Neural progenitor cell (in vitro differentiated cells): ENCODE data around the gene MED13L. TPM values are rescaled to one million over a fixed set of nuclear protein-coding genes. Genes with fewer than 3 reads are reported as not detected.
A peak's percentile ranks its signal among the peaks of the same experiment; 100 is the strongest.

Source experiments
- DNase-seq: peaks from one replicate; pipeline ENCODE4 v3.0.0-alpha.2; 2016; ENCODE audit warnings: low spot score
- H2AFZ ChIP-seq: fragments of 200-600 bp; sonication (generic); replicated peaks from 2 replicates; pipeline ENCODE4 v1.6.1; 2016; ENCODE audit warnings: antibody characterized with exemption
- H3F3A ChIP-seq: fragments of 200-600 bp; sonication (generic); 2 replicates; pipeline ENCODE4 v1.6.1; 2016; ENCODE audit warnings: antibody characterized with exemption, low read depth
- H3K27ac ChIP-seq: fragments of 200-600 bp; sonication (generic); 2 replicates; pipeline ENCODE4 v1.5.1; 2016; ENCODE audit warnings: mild to moderate bottlenecking
- H3K27me3 ChIP-seq: fragments of 200-600 bp; sonication (generic); 2 replicates; pipeline ENCODE4 v1.6.1; 2016; ENCODE audit warnings: mild to moderate bottlenecking, moderate library complexity
- H3K36me3 ChIP-seq: fragments of 200-600 bp; sonication (generic); 2 replicates; pipeline ENCODE4 v1.5.1; 2016
- H3K4me1 ChIP-seq: fragments of 200-600 bp; sonication (generic); 2 replicates; pipeline ENCODE4 v1.6.1; 2016; ENCODE audit warnings: mixed run types
- H3K4me2 ChIP-seq: fragments of 200-600 bp; sonication (generic); 2 replicates; pipeline ENCODE4 v1.6.1; 2016
- H3K4me3 ChIP-seq: fragments of 200-600 bp; sonication (generic); 2 replicates; pipeline ENCODE4 v1.5.1; 2016
- H3K79me2 ChIP-seq: fragments of 200-600 bp; sonication (generic); 2 replicates; pipeline ENCODE4 v1.6.1; 2016; ENCODE audit warnings: low read depth
- H3K9ac ChIP-seq: fragments of 200-600 bp; sonication (generic); 2 replicates; pipeline ENCODE4 v1.6.1; 2016
- H3K9me3 ChIP-seq: fragments of 200-600 bp; sonication (generic); 2 replicates; pipeline ENCODE4 v1.5.1; 2016; ENCODE audit warnings: low read depth
- H4K20me1 ChIP-seq: fragments of 200-600 bp; sonication (generic); 2 replicates; pipeline ENCODE4 v1.6.1; 2016; ENCODE audit warnings: low read depth
- H3K27ac Mint-ChIP-seq: 3 replicates; pipeline ENCODE4 v1.8.0; 2021; ENCODE audit warnings: mixed read lengths
- H3K27me3 Mint-ChIP-seq: 2 replicates; pipeline ENCODE4 v1.8.0; 2022; ENCODE audit warnings: low read depth, mild to moderate bottlenecking, inconsistent platforms, moderate library complexity, mixed read lengths; ENCODE audit not compliant: insufficient read depth
- H3K36me3 Mint-ChIP-seq: 3 replicates; pipeline ENCODE4 v1.8.0; 2021; ENCODE audit warnings: mixed read lengths
- H3K4me1 Mint-ChIP-seq: 3 replicates; pipeline ENCODE4 v1.8.0; 2021; ENCODE audit warnings: mixed read lengths
- H3K4me3 Mint-ChIP-seq: 3 replicates; pipeline ENCODE4 v1.8.0; 2021; ENCODE audit warnings: mild to moderate bottlenecking, moderate library complexity, mixed read lengths
- H3K9me3 Mint-ChIP-seq: 3 replicates; pipeline ENCODE4 v1.8.0; 2020; ENCODE audit warnings: mixed read lengths
- EZH2 ChIP-seq: fragments of 200-600 bp; sonication (generic); IDR thresholded peaks from 2 replicates; pipeline ENCODE4 v1.6.1; 2017; ENCODE audit warnings: antibody characterized with exemption, mild to moderate bottlenecking, moderate library complexity
- EZH2phosphoT487 ChIP-seq: fragments of 200-600 bp; sonication (generic); IDR thresholded peaks from 2 replicates; pipeline ENCODE4 v1.6.1; 2017; ENCODE audit warnings: antibody characterized with exemption
- total RNA-seq: library from RNA; depleted of rRNA; stranded (reverse); fragments of >200 nt; gene quantifications from 2 replicates; pipeline ENCODE4 v1.2.3, GENCODE V29; 2015; ENCODE audit warnings: low replicate concordance
- TF ChIP-seq, protein P1 (sequence below): fragments of 200-600 bp; sonication (generic); IDR thresholded peaks from 2 replicates; pipeline ENCODE4 v1.5.1; 2017; ENCODE audit warnings: antibody characterized with exemption, mild to moderate bottlenecking

MED13L gene
- total RNA-seq, 1 donor from 2014 or later, result 149 TPM

DNA sequence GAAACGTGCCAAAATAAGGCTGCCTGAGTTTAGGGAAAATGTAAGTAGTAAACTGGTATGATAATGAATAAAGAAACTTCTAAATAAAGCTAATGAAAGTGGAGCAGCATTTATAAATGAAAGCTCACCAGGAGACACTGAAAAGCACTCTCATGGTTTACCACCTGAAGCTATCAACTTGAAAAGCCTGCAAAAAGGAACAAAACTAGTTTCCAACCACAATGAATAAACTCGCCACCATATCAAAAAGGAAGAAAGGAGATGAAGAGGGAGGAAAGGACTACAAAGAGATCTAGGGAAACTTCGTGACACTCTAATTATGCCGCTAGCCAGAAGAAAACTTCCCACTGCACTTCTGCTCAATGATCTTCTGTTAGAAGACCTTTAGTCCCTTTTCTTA is 66.7 kb downstream of the MED13L start:
- Mint-ChIP-seq H3K9me3 (no peaks in the 10 kb centered on the region), H3K27ac (no peak overlapping the region), H3K36me3 (peaks cover 1% of the 10 kb centered on the region), H3K4me3 (no peak overlapping the region), H3K27me3 (no peaks in the 10 kb centered on the region), H3K4me1 (peaks cover 34% of the 10 kb centered on the region)
- Histone ChIP-seq H3K9ac (no peak overlapping the region), H3F3A (peaks cover 25% of the 10 kb centered on the region), H3K4me2 (peak overlapping the region; percentile 58), H2AFZ (no peak overlapping the region), H3K9me3 (no peaks in the 10 kb centered on the region), H4K20me1 (peaks cover 88% of the 10 kb centered on the region), H3K79me2 (peaks cover 99% of the 10 kb centered on the region), H3K27ac (peak overlapping the region; percentile 66), H3K36me3 (no peaks in the 10 kb centered on the region), H3K4me1 (peaks cover 52% of the 10 kb centered on the region), H3K4me3 (no peak overlapping the region), H3K27me3 (no peaks in the 10 kb centered on the region)
- peak; percentile 5 for DNase-seq
- TF ChIP-seq, protein P1, sequence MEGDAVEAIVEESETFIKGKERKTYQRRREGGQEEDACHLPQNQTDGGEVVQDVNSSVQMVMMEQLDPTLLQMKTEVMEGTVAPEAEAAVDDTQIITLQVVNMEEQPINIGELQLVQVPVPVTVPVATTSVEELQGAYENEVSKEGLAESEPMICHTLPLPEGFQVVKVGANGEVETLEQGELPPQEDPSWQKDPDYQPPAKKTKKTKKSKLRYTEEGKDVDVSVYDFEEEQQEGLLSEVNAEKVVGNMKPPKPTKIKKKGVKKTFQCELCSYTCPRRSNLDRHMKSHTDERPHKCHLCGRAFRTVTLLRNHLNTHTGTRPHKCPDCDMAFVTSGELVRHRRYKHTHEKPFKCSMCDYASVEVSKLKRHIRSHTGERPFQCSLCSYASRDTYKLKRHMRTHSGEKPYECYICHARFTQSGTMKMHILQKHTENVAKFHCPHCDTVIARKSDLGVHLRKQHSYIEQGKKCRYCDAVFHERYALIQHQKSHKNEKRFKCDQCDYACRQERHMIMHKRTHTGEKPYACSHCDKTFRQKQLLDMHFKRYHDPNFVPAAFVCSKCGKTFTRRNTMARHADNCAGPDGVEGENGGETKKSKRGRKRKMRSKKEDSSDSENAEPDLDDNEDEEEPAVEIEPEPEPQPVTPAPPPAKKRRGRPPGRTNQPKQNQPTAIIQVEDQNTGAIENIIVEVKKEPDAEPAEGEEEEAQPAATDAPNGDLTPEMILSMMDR, result no peak
- no peak for TF ChIP-seq EZH2phosphoT487

DNA sequence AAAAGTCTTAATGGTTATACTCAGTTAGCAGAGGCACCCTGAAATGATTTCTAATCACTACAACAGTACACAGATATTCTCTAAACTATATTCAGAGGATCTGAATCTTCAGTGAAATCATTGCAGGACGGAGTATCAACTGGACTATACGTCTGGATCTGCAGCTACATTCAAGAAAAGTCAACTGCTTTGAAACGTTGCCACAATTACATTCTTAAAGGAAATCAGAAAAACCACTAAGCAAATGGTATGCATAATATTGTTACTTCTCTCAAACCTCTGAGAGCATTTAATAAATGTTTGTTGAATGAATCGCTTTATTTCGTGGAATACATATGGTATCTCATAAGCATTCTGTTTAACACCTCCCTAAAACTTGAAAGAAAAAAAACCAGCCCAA is 67.4 kb downstream of the MED13L start:
- H3K4me3 ChIP-seq, result no peak overlapping the region
- TF ChIP-seq EZH2phosphoT487, result no peak
- TF ChIP-seq EZH2, result no peak
- TF ChIP-seq, protein P1, result no peak
- peaks cover 99% of the 10 kb centered on the region for H3K79me2 ChIP-seq
- Mint-ChIP-seq H3K9me3 (no peaks in the 10 kb centered on the region), H3K4me3 (no peak overlapping the region), H3K27me3 (no peaks in the 10 kb centered on the region), H3K4me1 (peaks cover 28% of the 10 kb centered on the region), H3K27ac (no peak overlapping the region), H3K36me3 (peaks cover 1% of the 10 kb centered on the region)
- DNase-seq, result no peak
- no peak overlapping the region for H3K9ac ChIP-seq
- no peaks in the 10 kb centered on the region for H3K36me3 ChIP-seq
- H3F3A ChIP-seq, result peaks cover 25% of the 10 kb centered on the region
- H3K4me2 ChIP-seq, result no peak overlapping the region
- H3K27ac ChIP-seq, result no peak overlapping the region
- H3K27me3 ChIP-seq, result no peaks in the 10 kb centered on the region
- H4K20me1 ChIP-seq, result peaks cover 82% of the 10 kb centered on the region
- no peaks in the 10 kb centered on the region for H3K9me3 ChIP-seq
- H3K4me1 ChIP-seq, result peaks cover 58% of the 10 kb centered on the region
- H2AFZ ChIP-seq, result no peak overlapping the region

DNA sequence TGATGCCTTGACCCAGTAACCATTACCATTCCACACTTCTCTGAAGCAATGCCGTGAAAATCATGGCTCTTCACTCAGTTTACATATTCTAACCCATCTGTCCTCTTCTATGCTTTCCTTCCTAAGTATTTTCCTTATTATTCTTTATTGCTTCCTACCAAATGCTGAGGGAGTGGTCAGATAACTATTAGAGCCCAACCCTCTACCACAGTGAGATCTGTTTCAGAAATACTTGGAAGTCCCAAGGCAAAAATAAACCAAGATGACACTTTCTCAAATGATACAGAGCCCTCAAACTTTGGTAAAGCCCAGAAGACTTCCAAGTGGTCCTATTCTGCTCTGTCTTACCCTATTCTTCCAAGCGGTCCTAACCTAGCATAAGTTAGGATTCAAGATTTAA is 68.0 kb downstream of the MED13L start:
- H3K4me2 ChIP-seq, result no peak overlapping the region
- H3K9ac ChIP-seq, result no peak overlapping the region
- Mint-ChIP-seq H3K27me3 (no peaks in the 10 kb centered on the region), H3K9me3 (no peaks in the 10 kb centered on the region), H3K4me3 (no peak overlapping the region), H3K27ac (no peak overlapping the region), H3K4me1 (peaks cover 23% of the 10 kb centered on the region), H3K36me3 (peaks cover 4% of the 10 kb centered on the region)
- peaks cover 54% of the 10 kb centered on the region for H3K4me1 ChIP-seq
- H3K27ac ChIP-seq, result no peak overlapping the region
- no peak for TF ChIP-seq EZH2phosphoT487
- no peak for TF ChIP-seq EZH2
- DNase-seq, result no peak
- no peaks in the 10 kb centered on the region for H3K36me3 ChIP-seq
- peaks cover 76% of the 10 kb centered on the region for H4K20me1 ChIP-seq
- no peak overlapping the region for H3K4me3 ChIP-seq
- H3F3A ChIP-seq, result peaks cover 25% of the 10 kb centered on the region
- no peak overlapping the region for H2AFZ ChIP-seq
- peaks cover 99% of the 10 kb centered on the region for H3K79me2 ChIP-seq
- no peaks in the 10 kb centered on the region for H3K27me3 ChIP-seq
- no peaks in the 10 kb centered on the region for H3K9me3 ChIP-seq

DNA sequence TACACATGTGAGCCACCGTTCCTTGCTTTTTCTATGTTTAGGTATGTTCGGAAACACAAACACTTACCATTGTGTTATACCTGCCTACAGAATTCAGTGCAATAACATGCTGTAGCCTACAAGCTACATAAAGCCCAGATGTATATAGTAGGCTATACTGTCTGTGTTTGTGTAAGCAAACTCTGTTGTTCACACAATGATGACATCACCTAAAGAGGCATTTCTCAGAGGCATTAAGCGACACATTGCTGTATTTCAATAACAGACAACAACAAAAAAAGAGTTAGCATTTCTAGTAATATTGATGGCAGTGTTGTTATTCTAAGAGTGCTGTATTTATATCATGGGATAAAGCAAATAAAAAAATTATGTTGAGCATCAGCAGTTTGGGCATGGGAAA is 70.2 kb downstream of the MED13L start:
- H3K27me3 ChIP-seq, result no peaks in the 10 kb centered on the region
- Mint-ChIP-seq H3K36me3 (peaks cover 4% of the 10 kb centered on the region), H3K27ac (no peak overlapping the region), H3K9me3 (no peaks in the 10 kb centered on the region), H3K4me3 (no peak overlapping the region), H3K4me1 (peaks cover 19% of the 10 kb centered on the region), H3K27me3 (no peaks in the 10 kb centered on the region)
- peaks cover 18% of the 10 kb centered on the region for H3F3A ChIP-seq
- no peaks in the 10 kb centered on the region for H3K36me3 ChIP-seq
- no peak overlapping the region for H3K9ac ChIP-seq
- H3K27ac ChIP-seq, result no peak overlapping the region
- TF ChIP-seq EZH2phosphoT487, result no peak
- TF ChIP-seq EZH2, result no peak
- TF ChIP-seq, protein P1, result no peak
- no peaks in the 10 kb centered on the region for H3K9me3 ChIP-seq
- DNase-seq, result no peak
- no peak overlapping the region for H2AFZ ChIP-seq
- H3K79me2 ChIP-seq, result peaks cover 99% of the 10 kb centered on the region
- H3K4me2 ChIP-seq, result no peak overlapping the region
- peaks cover 44% of the 10 kb centered on the region for H3K4me1 ChIP-seq
- no peak overlapping the region for H3K4me3 ChIP-seq
- peaks cover 74% of the 10 kb centered on the region for H4K20me1 ChIP-seq
